ENCODE data around the gene TAAR9. TPM values are rescaled to one million over a fixed set of nuclear protein-coding genes. Genes with fewer than 3 reads are reported as not detected.

Gene TAAR9
- total RNA-seq, 1 donor from 2014 or later: not detected

DNA sequence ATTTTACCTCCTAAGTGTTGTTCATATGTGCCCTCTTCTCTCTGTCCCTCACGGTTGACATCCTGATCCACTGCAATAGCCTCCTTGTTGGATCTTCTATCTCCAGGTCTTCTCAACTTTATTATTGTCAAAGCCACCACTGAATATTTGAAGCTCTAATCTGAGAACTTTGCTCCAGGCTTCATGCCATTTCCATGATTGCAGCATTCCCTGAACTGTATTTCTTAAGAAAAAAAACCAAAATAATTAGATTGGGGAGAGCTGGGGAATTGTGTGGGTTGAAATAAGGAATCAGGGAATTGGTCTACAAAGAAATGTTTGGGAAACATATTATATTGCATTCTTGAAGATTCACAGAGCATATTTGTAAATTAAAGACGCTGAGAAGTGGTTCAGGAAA, 22.7 kb upstream of the TAAR9 start:
- H3K27ac Mint-ChIP-seq (ENCODE audit: unreplicated experiment): peak overlapping the region; percentile 30

GRCh38 chr6:132520953-132521352, 17.1 kb upstream of the TAAR9 start:
- no peaks in the 10 kb centered on the region for H3K36me3 Mint-ChIP-seq (ENCODE audit: low read depth)

More for the DNA sequence above, 22.7 kb upstream of the TAAR9 start:
- H3K36me3 Mint-ChIP-seq (ENCODE audit: low read depth): no peaks in the 10 kb centered on the region
- H3K4me1 Mint-ChIP-seq (ENCODE audit: low read depth): peaks cover 46% of the 10 kb centered on the region
- TF ChIP-seq, protein P1, sequence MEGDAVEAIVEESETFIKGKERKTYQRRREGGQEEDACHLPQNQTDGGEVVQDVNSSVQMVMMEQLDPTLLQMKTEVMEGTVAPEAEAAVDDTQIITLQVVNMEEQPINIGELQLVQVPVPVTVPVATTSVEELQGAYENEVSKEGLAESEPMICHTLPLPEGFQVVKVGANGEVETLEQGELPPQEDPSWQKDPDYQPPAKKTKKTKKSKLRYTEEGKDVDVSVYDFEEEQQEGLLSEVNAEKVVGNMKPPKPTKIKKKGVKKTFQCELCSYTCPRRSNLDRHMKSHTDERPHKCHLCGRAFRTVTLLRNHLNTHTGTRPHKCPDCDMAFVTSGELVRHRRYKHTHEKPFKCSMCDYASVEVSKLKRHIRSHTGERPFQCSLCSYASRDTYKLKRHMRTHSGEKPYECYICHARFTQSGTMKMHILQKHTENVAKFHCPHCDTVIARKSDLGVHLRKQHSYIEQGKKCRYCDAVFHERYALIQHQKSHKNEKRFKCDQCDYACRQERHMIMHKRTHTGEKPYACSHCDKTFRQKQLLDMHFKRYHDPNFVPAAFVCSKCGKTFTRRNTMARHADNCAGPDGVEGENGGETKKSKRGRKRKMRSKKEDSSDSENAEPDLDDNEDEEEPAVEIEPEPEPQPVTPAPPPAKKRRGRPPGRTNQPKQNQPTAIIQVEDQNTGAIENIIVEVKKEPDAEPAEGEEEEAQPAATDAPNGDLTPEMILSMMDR (IDR thresholded peaks at IDR 0.05): no peak
- H3K4me3 Mint-ChIP-seq (ENCODE audit: unreplicated experiment): no peak overlapping the region
- H3K27me3 Mint-ChIP-seq (ENCODE audit: low read depth): peaks cover 2% of the 10 kb centered on the region
- DNase-seq (ENCODE audit: low spot score): no peak
- H3K9me3 Mint-ChIP-seq (ENCODE audit: low read depth): no peaks in the 10 kb centered on the region

DNA sequence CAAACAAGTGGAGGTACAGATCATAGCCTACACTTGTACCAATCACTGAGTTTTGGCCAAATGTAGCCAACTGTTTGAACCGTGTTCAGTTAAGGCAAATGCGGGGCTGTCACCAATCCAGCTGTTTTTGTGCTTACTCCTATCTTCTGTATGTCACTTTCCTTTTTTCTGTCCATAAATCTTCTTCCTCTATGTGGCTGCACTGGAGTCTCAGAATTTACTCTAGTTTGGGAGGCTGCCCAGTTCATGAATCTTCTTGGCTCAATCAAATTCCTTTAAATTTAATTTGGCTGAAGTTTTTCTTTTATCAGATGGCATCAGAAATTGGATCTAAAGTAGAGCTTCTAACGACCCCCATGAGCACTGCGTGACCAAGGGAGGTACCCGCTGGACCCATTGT, 13.4 kb upstream of the TAAR9 start:
- no peaks in the 10 kb centered on the region for H3K36me3 Mint-ChIP-seq (ENCODE audit: low read depth)
- H3K27me3 Mint-ChIP-seq (ENCODE audit: low read depth): peaks cover 6% of the 10 kb centered on the region
- no peak overlapping the region for H3K4me3 Mint-ChIP-seq (ENCODE audit: unreplicated experiment)
- no peaks in the 10 kb centered on the region for H3K4me1 Mint-ChIP-seq (ENCODE audit: low read depth)
- no peak overlapping the region for H3K27ac Mint-ChIP-seq (ENCODE audit: unreplicated experiment)
- H3K9me3 Mint-ChIP-seq (ENCODE audit: low read depth): peaks cover 6% of the 10 kb centered on the region
- TF ChIP-seq, protein P1 (IDR thresholded peaks at IDR 0.05): no peak
- DNase-seq (ENCODE audit: low spot score): no peak

More at GRCh38 chr6:132520953-132521352, 17.1 kb upstream of the TAAR9 start:
- DNase-seq (ENCODE audit: low spot score): no peak
- Mint-ChIP-seq H3K4me3 (ENCODE audit: unreplicated experiment) (no peak overlapping the region), H3K9me3 (ENCODE audit: low read depth) (peaks cover 6% of the 10 kb centered on the region), H3K4me1 (ENCODE audit: low read depth) (no peaks in the 10 kb centered on the region), H3K27ac (ENCODE audit: unreplicated experiment) (no peak overlapping the region), H3K27me3 (ENCODE audit: low read depth) (peaks cover 5% of the 10 kb centered on the region)
- TF ChIP-seq, protein P1 (IDR thresholded peaks at IDR 0.05): no peak

DNA sequence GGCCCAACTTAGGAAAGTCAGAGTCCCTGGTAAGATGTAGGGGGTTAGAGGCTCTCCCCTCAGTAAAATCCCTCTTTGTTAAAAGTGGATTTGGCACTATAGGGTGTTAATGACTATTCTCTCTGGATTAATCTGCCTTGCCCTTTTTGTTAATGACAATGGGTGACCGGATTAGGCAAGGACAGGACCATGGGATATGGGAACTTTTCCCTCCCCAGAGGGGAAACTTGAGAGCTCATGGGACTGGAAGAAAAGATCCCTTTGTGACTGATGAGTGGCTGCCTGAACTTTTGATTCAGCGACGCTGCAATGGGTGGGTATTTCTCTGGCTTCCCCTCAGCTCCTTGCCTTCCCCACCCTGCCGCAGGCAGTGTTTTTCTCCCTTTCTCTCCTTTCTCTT, 12.2 kb upstream of the TAAR9 start:
- no peak overlapping the region for H3K27ac Mint-ChIP-seq (ENCODE audit: unreplicated experiment)
- H3K4me1 Mint-ChIP-seq (ENCODE audit: low read depth): peaks cover 3% of the 10 kb centered on the region
- peaks cover 8% of the 10 kb centered on the region for H3K27me3 Mint-ChIP-seq (ENCODE audit: low read depth)
- TF ChIP-seq, protein P1 (IDR thresholded peaks at IDR 0.05): no peak
- H3K36me3 Mint-ChIP-seq (ENCODE audit: low read depth): no peaks in the 10 kb centered on the region
- H3K9me3 Mint-ChIP-seq (ENCODE audit: low read depth): peaks cover 6% of the 10 kb centered on the region
- no peak overlapping the region for H3K4me3 Mint-ChIP-seq (ENCODE audit: unreplicated experiment)
- DNase-seq (ENCODE audit: low spot score): no peak

DNA sequence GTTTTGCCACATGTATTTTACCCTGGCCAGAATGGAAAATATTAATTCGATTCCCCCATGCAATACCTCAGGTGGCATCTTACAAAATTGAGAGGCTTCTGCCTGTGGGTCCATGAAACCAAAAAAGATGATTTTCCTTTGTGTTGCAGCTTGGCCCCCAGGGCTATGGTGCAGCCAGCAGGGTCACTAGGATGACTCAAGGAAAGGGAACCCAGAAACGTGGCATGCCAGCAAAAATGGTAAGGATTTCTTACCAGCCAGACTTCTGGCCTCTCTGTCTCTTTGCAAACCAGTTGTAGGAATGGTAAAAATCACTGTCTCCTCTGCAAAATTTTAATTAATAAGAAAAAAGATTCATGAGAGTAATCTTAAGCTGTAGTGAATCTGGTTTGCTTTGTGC, 11.6 kb upstream of the TAAR9 start:
- Mint-ChIP-seq H3K4me3 (ENCODE audit: unreplicated experiment) (no peak overlapping the region), H3K9me3 (ENCODE audit: low read depth) (peaks cover 6% of the 10 kb centered on the region), H3K4me1 (ENCODE audit: low read depth) (peaks cover 3% of the 10 kb centered on the region), H3K27me3 (ENCODE audit: low read depth) (peaks cover 8% of the 10 kb centered on the region), H3K36me3 (ENCODE audit: low read depth) (no peaks in the 10 kb centered on the region), H3K27ac (ENCODE audit: unreplicated experiment) (no peak overlapping the region)
- TF ChIP-seq, protein P1 (IDR thresholded peaks at IDR 0.05): no peak
- no peak for DNase-seq (ENCODE audit: low spot score)
